ENCODE results near the gene TAX1BP1.

DNA sequence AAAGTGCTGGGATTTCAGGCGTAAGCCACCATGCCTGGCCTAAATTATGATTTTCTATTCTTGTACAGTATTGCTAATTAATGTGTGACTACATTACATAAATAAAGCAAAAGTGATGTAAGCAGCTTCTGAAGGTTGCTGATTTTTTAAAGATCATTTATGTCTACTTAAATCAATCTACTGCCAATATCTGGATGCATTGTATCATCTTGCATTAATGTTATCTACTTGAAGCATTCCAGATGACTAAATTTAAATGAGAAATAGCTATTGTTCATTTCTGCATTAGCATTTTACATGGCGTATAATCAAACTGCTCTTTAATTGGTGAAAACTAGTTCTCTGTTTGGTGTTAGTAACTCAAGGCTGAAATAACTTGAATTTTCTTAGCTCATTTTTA, 40.2 kb upstream of the TAX1BP1 start:
- TF ChIP-seq TAF1 (IDR thresholded peaks at IDR 0.05; ENCODE audit: borderline replicate concordance, low read depth, low read length) (no peak), POLR2AphosphoS5 (IDR thresholded peaks at IDR 0.05; ENCODE audit: low read depth, low read length) (no peak)

Measured in GM12892 (cell line).